Measurements from ENCODE around the gene METRNL. TPM values are rescaled to one million over a fixed set of nuclear protein-coding genes. Genes with fewer than 3 reads are reported as not detected.

The METRNL gene
- total RNA-seq, 1 donor: 140 TPM

DNA sequence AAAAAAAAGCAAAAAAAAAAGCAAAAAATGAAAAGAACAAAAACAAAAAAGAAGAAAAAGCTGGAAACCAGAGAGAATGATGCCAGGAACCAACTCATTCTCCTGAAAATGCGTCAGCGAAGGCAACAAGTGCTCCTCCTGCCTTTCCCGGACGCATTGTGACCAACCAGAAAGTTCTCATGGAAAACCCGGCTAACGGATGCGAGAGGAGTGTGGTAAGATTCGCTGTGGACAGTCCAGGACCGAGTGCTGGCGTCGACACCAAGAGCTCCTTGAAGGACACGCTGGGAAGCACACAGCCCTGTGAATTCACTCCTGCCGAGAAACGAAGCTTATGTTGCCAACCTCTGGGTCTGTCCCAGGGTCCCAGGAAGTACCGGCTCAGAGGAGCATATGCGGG lies 43.4 kb downstream of the METRNL start:
- no peak overlapping the region for H3K4me3 ChIP-seq (ENCODE audit: insufficient read depth, low read length)
- no peaks in the 10 kb centered on the region for H3K9me3 ChIP-seq (ENCODE audit: low read depth, low read length)
- TF ChIP-seq, protein P1, sequence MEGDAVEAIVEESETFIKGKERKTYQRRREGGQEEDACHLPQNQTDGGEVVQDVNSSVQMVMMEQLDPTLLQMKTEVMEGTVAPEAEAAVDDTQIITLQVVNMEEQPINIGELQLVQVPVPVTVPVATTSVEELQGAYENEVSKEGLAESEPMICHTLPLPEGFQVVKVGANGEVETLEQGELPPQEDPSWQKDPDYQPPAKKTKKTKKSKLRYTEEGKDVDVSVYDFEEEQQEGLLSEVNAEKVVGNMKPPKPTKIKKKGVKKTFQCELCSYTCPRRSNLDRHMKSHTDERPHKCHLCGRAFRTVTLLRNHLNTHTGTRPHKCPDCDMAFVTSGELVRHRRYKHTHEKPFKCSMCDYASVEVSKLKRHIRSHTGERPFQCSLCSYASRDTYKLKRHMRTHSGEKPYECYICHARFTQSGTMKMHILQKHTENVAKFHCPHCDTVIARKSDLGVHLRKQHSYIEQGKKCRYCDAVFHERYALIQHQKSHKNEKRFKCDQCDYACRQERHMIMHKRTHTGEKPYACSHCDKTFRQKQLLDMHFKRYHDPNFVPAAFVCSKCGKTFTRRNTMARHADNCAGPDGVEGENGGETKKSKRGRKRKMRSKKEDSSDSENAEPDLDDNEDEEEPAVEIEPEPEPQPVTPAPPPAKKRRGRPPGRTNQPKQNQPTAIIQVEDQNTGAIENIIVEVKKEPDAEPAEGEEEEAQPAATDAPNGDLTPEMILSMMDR (IDR thresholded peaks at IDR 0.05; ENCODE audit: extremely low read depth, low read depth, low read length): no peak
- H3K79me2 ChIP-seq (ENCODE audit: insufficient read depth, low read length): no peaks in the 10 kb centered on the region
- H4K20me1 ChIP-seq (ENCODE audit: insufficient read depth, low read length): peaks cover 2% of the 10 kb centered on the region
- peaks cover 6% of the 10 kb centered on the region for H3K4me1 ChIP-seq (ENCODE audit: insufficient read depth, low read length)
- no peak overlapping the region for H2AFZ ChIP-seq (ENCODE audit: low read length)
- no peak overlapping the region for H3K4me2 ChIP-seq (ENCODE audit: insufficient read depth, low read length)
- peaks cover 29% of the 10 kb centered on the region for H3K27me3 ChIP-seq (ENCODE audit: insufficient read depth, low read length)
- H3K27ac ChIP-seq (ENCODE audit: low read depth, low read length): no peak overlapping the region
- H3K36me3 ChIP-seq (ENCODE audit: insufficient read depth, low read length): no peaks in the 10 kb centered on the region
- DNase-seq (ENCODE audit: insufficient read length, low spot score, missing footprints): peak; percentile 85

DNA sequence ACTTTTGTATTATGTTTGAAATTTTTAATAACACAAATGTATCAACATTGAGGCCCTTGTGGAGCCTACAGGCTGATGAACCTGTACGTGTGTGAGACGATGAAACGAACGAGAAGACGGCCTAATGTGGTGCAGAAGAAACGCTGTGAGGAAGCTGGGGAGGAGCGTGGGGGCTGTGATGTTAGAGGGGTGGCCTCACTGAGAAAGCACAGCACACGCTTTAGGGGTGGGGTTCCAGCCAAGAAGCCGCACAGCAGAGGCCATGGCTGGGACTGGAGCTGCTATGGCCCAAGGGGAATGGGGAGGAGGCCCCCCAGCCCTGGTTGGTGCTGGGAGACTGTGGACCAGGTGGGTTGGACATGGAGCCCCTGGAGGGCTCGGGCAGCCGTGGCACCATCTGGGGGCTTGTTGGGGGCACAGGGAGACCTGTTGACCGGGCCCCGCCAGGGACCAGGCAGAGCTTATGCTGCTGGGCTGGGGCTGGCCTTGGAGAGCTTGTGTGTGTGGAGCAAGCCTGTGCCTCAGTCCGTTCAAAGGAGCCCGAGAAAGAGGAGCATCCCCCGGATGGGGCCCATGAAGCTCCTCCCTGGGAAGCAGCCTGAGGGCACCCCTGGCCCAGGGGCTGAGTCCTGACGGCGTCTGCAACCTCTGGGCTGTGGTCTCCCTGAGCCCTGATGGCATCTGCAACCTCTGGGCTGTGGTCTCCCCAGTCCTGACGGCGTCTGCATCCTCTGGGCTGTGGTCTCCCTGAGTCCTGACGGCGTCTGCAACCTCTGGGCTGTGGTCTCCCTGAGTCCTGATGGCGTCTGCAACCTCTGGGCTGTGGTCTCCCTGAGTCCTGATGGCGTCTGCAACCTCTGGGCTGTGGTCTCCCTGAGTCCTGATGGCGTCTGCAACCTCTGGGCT lies 44.7 kb downstream of the METRNL start:
- H3K4me1 ChIP-seq (ENCODE audit: insufficient read depth, low read length): peaks cover 6% of the 10 kb centered on the region
- H3K4me2 ChIP-seq (ENCODE audit: insufficient read depth, low read length): no peak overlapping the region
- H4K20me1 ChIP-seq (ENCODE audit: insufficient read depth, low read length): peaks cover 2% of the 10 kb centered on the region
- H3K9me3 ChIP-seq (ENCODE audit: low read depth, low read length): no peaks in the 10 kb centered on the region
- peaks cover 29% of the 10 kb centered on the region for H3K27me3 ChIP-seq (ENCODE audit: insufficient read depth, low read length)
- no peaks in the 10 kb centered on the region for H3K36me3 ChIP-seq (ENCODE audit: insufficient read depth, low read length)
- no peak overlapping the region for H2AFZ ChIP-seq (ENCODE audit: low read length)
- TF ChIP-seq, protein P1 (IDR thresholded peaks at IDR 0.05; ENCODE audit: extremely low read depth, low read depth, low read length): no peak
- no peaks in the 10 kb centered on the region for H3K79me2 ChIP-seq (ENCODE audit: insufficient read depth, low read length)
- no peak overlapping the region for H3K27ac ChIP-seq (ENCODE audit: low read depth, low read length)
- no peak overlapping the region for H3K4me3 ChIP-seq (ENCODE audit: insufficient read depth, low read length)
- peak; percentile 72 for DNase-seq (ENCODE audit: insufficient read length, low spot score, missing footprints)

DNA sequence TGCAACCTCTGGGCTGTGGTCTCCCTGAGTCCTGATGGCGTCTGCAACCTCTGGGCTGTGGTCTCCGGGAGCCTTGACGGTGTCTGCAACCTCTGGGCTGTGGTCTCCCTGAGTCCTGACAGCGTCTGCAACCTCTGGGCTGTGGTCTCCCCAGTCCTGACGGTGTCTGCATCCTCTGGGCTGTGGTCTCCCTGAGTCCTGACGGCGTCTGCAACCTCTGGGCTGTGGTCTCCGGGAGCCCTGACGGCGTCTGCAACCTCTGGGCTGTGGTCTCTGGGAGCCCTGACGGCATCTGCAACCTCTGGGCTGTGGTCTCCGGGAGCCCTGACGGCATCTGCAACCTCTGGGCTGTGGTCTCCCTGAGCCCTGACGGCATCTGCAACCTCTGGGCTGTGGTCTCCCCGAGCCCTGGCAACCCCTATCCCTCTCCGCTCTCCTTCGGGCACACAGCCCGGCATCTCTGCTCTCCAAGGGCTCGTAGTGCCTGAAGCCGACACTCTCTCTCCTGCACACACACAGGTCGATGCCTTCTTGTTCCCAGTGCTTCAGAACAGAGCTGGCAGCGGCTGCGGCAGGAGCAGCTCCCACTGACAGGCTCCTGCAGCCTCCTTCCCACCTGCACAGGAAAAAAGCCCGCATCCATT lies 45.6 kb downstream of the METRNL start:
- Histone ChIP-seq H3K4me2 (ENCODE audit: insufficient read depth, low read length) (peak overlapping the region; percentile 50), H2AFZ (ENCODE audit: low read length) (peak overlapping the region; percentile 3), H3K79me2 (ENCODE audit: insufficient read depth, low read length) (no peaks in the 10 kb centered on the region), H3K4me3 (ENCODE audit: insufficient read depth, low read length) (no peak overlapping the region), H3K4me1 (ENCODE audit: insufficient read depth, low read length) (peaks cover 6% of the 10 kb centered on the region), H3K9me3 (ENCODE audit: low read depth, low read length) (no peaks in the 10 kb centered on the region), H4K20me1 (ENCODE audit: insufficient read depth, low read length) (peaks cover 2% of the 10 kb centered on the region), H3K27ac (ENCODE audit: low read depth, low read length) (no peak overlapping the region), H3K36me3 (ENCODE audit: insufficient read depth, low read length) (no peaks in the 10 kb centered on the region), H3K27me3 (ENCODE audit: insufficient read depth, low read length) (peaks cover 29% of the 10 kb centered on the region)
- TF ChIP-seq, protein P1 (IDR thresholded peaks at IDR 0.05; ENCODE audit: extremely low read depth, low read depth, low read length): no peak
- DNase-seq (ENCODE audit: insufficient read length, low spot score, missing footprints): peak; percentile 34

All from osteoblast (primary cell).